Right atrium auricular region (tissue), 2 donors: ENCODE data around the gene TIMM17A. TPM values are rescaled to one million over a fixed set of nuclear protein-coding genes. Genes with fewer than 3 reads are reported as not detected.
A peak's percentile ranks its signal among the peaks of the same experiment; 100 is the strongest.

Source experiments
- DNase-seq: peaks from one replicate; pipeline ENCODE4 v3.0.0-alpha.2; 2019; ENCODE audit warnings: low spot score
- H3K27ac ChIP-seq, 2 donors: fragments of 200-600 bp; sonication (generic); 1 replicate in 1 of 2; 2 replicates in 1 of 2; pipeline ENCODE4 v1.5.1; 2016 to 2019
- H3K27me3 ChIP-seq, 2 donors: fragments of 200-600 bp; sonication (generic); one replicate each; pipeline versions ENCODE4 v1.5.1 to v1.6.0; 2017 to 2019
- H3K36me3 ChIP-seq: fragments of 200-600 bp; sonication (generic); one replicate; pipeline ENCODE4 v1.5.1; 2016
- H3K4me1 ChIP-seq, 2 donors: fragments of 200-600 bp; sonication (generic); one replicate each; pipeline versions ENCODE4 v1.5.1 to v1.6.0; 2017 to 2019
- H3K4me3 ChIP-seq, 2 donors: fragments of 200-600 bp; sonication (generic); 1 replicate in 1 of 2; 2 replicates in 1 of 2; pipeline ENCODE4 v1.5.1; 2017 to 2019; ENCODE audit warnings: mild to moderate bottlenecking in 1 of 2, moderate library complexity in 1 of 2
- H3K9me3 ChIP-seq, 2 donors: fragments of 200-600 bp; sonication (generic); one replicate each; pipeline ENCODE4 v1.5.1; 2019
- total RNA-seq, 2 donors: library from RNA; depleted of rRNA; stranded (reverse); fragments of >200 nt; gene quantifications; one replicate each; pipeline ENCODE4 v1.1.0, GENCODE V29; 2016
- TF ChIP-seq, protein P1 (sequence below), 2 donors: fragments of 200-600 bp; sonication (generic); IDR thresholded peaks; one replicate each; pipeline ENCODE4 v1.5.1; 2019; ENCODE audit warnings: antibody characterized with exemption in 2 of 2

TIMM17A gene
- total RNA-seq, 2 donors from 2014 or later: 42.7 to 59.1 TPM

GRCh38 chr1:201964261-201964660 is 9.0 kb downstream of the TIMM17A start:
- no peak for DNase-seq
- peaks cover 87% of the 10 kb centered on the region for H3K36me3 ChIP-seq

DNA sequence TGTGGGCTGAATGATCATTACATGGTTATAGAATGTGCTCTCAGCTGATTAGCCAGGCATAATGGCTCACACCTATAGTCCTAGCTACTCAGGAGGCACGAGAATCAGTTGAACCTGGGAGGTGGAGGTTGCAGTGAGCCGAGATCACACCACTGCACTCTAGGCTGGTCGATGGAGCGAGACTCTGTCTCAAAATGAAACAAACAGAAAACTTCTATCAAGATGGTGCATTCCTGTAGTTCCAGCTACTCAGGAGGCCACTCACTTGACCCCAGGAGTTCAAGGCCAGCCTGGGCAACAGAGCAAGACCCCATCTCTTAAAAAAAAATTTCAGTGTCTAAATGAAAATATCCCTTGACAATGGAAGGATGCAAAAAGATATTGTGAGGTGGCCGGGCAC is 10.9 kb downstream of the TIMM17A start:
- Histone ChIP-seq H3K27ac (no peak overlapping the region), H3K36me3 (peaks cover 86% of the 10 kb centered on the region), H3K9me3 (no peaks in the 10 kb centered on the region), H3K4me1 (no peaks in the 10 kb centered on the region), H3K27me3 (no peaks in the 10 kb centered on the region), H3K4me3 (no peak overlapping the region)
- TF ChIP-seq, protein P1, sequence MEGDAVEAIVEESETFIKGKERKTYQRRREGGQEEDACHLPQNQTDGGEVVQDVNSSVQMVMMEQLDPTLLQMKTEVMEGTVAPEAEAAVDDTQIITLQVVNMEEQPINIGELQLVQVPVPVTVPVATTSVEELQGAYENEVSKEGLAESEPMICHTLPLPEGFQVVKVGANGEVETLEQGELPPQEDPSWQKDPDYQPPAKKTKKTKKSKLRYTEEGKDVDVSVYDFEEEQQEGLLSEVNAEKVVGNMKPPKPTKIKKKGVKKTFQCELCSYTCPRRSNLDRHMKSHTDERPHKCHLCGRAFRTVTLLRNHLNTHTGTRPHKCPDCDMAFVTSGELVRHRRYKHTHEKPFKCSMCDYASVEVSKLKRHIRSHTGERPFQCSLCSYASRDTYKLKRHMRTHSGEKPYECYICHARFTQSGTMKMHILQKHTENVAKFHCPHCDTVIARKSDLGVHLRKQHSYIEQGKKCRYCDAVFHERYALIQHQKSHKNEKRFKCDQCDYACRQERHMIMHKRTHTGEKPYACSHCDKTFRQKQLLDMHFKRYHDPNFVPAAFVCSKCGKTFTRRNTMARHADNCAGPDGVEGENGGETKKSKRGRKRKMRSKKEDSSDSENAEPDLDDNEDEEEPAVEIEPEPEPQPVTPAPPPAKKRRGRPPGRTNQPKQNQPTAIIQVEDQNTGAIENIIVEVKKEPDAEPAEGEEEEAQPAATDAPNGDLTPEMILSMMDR (IDR thresholded peaks at IDR 0.05): no peak
- no peak for DNase-seq

More at GRCh38 chr1:201964261-201964660, 9.0 kb downstream of the TIMM17A start:
- Histone ChIP-seq H3K27me3 (no peaks in the 10 kb centered on the region), H3K27ac (no peak overlapping the region), H3K4me1 (no peaks in the 10 kb centered on the region), H3K9me3 (no peaks in the 10 kb centered on the region), H3K4me3 (no peak overlapping the region)
- TF ChIP-seq, protein P1 (IDR thresholded peaks at IDR 0.05): no peak

DNA sequence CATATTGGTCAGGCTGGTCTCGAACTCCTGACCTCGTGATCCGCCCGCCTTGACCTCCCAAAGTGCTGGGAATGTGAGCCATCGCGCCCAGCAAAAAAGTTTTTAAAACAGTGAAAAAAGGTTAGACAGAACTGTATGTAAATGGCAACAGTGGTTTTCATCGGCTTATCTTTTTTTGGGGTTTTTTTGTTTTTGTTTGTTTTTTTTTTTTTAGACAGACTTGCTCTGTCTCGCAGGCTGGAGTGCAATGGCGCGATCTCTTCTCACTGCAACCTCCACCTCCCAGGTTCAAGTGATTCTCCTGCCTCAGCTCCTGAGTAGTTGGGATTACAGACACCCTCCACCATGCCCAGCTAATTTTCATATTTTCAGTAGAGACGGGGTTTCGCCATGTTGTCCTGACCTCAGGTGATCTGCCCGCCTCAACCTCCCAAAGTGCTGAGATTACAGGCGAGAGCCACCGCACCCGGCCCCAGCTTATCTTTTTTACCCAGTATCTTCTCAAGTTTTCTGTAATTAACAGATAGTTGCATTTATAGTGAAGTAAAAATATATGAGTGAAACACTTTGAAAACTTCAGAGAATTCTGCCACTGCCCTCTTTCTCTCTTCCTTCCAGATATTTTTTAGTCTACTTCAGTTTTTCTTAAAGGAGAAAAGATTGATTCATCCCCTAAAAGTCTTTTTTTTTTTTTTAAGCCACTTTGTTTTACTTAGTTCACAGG is 13.1 kb downstream of the TIMM17A start:
- Histone ChIP-seq H3K36me3 (peaks cover 66% of the 10 kb centered on the region), H3K9me3 (no peaks in the 10 kb centered on the region), H3K4me3 (no peak overlapping the region), H3K4me1 (peaks cover 0 to 6% of the 10 kb centered on the region in 2 donors), H3K27me3 (no peaks in the 10 kb centered on the region), H3K27ac (no peak overlapping the region)
- TF ChIP-seq, protein P1 (IDR thresholded peaks at IDR 0.05): no peak
- no peak for DNase-seq

DNA sequence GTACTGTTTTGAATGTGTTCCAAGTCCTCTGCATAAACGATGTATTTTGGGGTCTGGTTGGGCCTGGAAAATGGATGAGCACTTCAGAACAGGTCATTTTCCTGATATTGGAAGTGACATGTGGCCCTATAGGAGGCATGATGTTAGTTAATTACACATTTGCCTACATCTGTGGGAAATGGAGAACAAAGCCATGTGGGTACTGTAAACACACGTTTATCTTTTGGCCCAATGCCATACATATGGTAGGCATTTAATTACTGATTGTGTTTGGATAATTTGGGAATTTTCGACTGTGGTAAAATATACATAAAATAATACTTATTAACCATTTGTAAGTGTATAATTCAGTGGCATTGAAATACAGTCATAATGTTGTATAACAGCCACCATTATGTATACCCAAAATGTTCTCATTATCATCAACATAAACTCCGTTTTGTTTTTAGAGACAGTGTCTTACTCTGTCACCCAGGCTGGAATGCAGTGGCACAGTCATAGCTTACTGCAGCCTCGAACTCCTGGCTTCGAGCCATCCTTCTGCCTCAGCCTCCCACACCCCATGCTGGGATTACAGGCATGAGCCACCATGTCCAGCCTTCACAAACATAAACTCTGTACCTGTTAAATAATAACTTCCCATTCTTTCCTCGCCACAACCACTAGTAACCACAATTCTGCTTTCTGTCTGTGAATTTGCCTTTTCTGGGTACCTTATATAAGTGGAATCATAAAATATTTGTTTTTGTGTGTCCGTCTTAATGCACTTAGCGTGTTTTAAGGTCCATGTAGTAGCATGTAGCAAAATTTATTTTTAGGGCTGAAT is 15.2 kb downstream of the TIMM17A start:
- H3K27ac ChIP-seq: no peak overlapping the region
- H3K27me3 ChIP-seq: no peaks in the 10 kb centered on the region
- H3K4me1 ChIP-seq: peaks cover 0 to 6% of the 10 kb centered on the region in 2 donors
- H3K4me3 ChIP-seq: no peak overlapping the region
- H3K36me3 ChIP-seq: peaks cover 46% of the 10 kb centered on the region
- no peak for DNase-seq
- TF ChIP-seq, protein P1 (IDR thresholded peaks at IDR 0.05): no peak
- H3K9me3 ChIP-seq: no peaks in the 10 kb centered on the region

DNA sequence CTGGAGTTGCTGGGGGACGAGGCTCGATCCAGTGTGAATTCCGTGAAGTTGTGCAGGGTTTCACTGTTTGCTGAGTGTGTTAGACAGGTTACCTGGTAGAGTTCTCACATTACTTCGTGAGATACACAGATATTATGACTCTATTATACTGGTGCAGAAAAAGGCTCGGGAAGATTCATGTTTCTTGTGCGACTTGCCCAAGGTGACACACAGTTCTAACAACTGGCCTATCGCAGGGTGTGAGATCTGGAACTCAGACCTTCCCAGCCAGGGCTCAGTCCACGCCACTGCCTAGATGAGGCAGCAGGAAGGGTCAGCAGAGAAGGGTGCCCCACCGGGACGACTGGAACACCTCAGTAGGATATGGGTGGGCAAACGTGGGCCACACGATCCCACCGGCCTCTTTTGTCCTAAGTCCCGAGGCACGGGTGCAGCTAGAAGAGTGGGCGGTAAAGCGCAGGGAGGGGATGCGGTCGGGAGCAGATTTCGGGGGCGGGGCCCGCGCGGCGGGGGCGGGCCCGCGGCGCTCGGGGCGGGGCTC is 26.8 kb downstream of the TIMM17A start:
- Histone ChIP-seq H3K27ac (peak overlapping the region; percentile 84 to 93), H3K9me3 (no peaks in the 10 kb centered on the region), H3K4me1 (peaks cover 0 to 21% of the 10 kb centered on the region in 2 donors), H3K27me3 (no peaks in the 10 kb centered on the region), H3K4me3 (peak overlapping the region; percentile 90 to 96), H3K36me3 (no peaks in the 10 kb centered on the region)
- TF ChIP-seq, protein P1 (IDR thresholded peaks at IDR 0.05): no peak
- peak; percentile 76 for DNase-seq
